ENCODE data around the gene ATP7A.
"Not testable (repeated sequence)": the region's sequence is repeated elsewhere in the genome, so short reads cannot be mapped to it uniquely, and the experiment has no call there.

Gene ATP7A

GRCh38 chrX:77938083-77938680, 27.7 kb downstream of the ATP7A start:
- H3K79me2 ChIP-seq = no peaks in the 10 kb centered on the region
- H3K27me3 ChIP-seq (ENCODE audit: control insufficient read depth, insufficient read depth, low read length) = no peaks in the 10 kb centered on the region

GRCh38 chrX:77945031-77945430, 34.5 kb downstream of the ATP7A start:
- H3K4me3 ChIP-seq (ENCODE audit: low read depth, low read length); H3K9ac ChIP-seq; H3K27me3 ChIP-seq (ENCODE audit: control insufficient read depth, insufficient read depth, low read length); H3K4me2 ChIP-seq (ENCODE audit: low read length); H3K4me1 ChIP-seq; H3K9me3 ChIP-seq (ENCODE audit: control insufficient read depth, low read length); H3K36me3 ChIP-seq (ENCODE audit: control insufficient read depth, insufficient read depth, low read length); H3K79me2 ChIP-seq; H3K27ac ChIP-seq; H2AFZ ChIP-seq: not testable (repeated sequence)

More at GRCh38 chrX:77938083-77938680, 27.7 kb downstream of the ATP7A start:
- no peak overlapping the region for H2AFZ ChIP-seq
- TF ChIP-seq CTCF (IDR thresholded peaks at IDR 0.05) = no peak
- no peaks in the 10 kb centered on the region for H3K36me3 ChIP-seq (ENCODE audit: control insufficient read depth, insufficient read depth, low read length)
- H3K4me1 ChIP-seq = no peaks in the 10 kb centered on the region
- H3K9ac ChIP-seq = no peak overlapping the region
- no peaks in the 10 kb centered on the region for H3K9me3 ChIP-seq (ENCODE audit: control insufficient read depth, low read length)
- no peak overlapping the region for H3K27ac ChIP-seq
- no peak overlapping the region for H3K4me2 ChIP-seq (ENCODE audit: low read length)
- H3K4me3 ChIP-seq (ENCODE audit: low read depth, low read length) = no peak overlapping the region

- Histone ChIP-seq H2AFZ (no peak overlapping the region), H3K79me2 (no peaks in the 10 kb centered on the region), H3K4me1 (no peaks in the 10 kb centered on the region), H3K27me3 (ENCODE audit: control insufficient read depth, insufficient read depth, low read length) (no peaks in the 10 kb centered on the region), H3K9me3 (ENCODE audit: control insufficient read depth, low read length) (no peaks in the 10 kb centered on the region), H3K4me3 (ENCODE audit: low read depth, low read length) (no peak overlapping the region), H3K4me2 (ENCODE audit: low read length) (no peak overlapping the region), H3K36me3 (ENCODE audit: control insufficient read depth, insufficient read depth, low read length) (no peaks in the 10 kb centered on the region), H3K27ac (no peak overlapping the region), H3K9ac (no peak overlapping the region)
- no peak for TF ChIP-seq CTCF (IDR thresholded peaks at IDR 0.05)
Measured at GRCh38 chrX:77945910-77946545, 35.5 kb downstream of the ATP7A start.

- no peak for TF ChIP-seq CTCF (IDR thresholded peaks at IDR 0.05)
- H3K27me3 ChIP-seq (ENCODE audit: control insufficient read depth, insufficient read depth, low read length) = no peaks in the 10 kb centered on the region
- H3K4me3 ChIP-seq (ENCODE audit: low read depth, low read length) = no peak overlapping the region
- no peaks in the 10 kb centered on the region for H3K79me2 ChIP-seq
- no peak overlapping the region for H3K4me2 ChIP-seq (ENCODE audit: low read length)
- H3K4me1 ChIP-seq = no peaks in the 10 kb centered on the region
- no peak overlapping the region for H3K27ac ChIP-seq
- H3K9ac ChIP-seq = no peak overlapping the region
- H2AFZ ChIP-seq = no peak overlapping the region
- no peaks in the 10 kb centered on the region for H3K9me3 ChIP-seq (ENCODE audit: control insufficient read depth, low read length)
- H3K36me3 ChIP-seq (ENCODE audit: control insufficient read depth, insufficient read depth, low read length) = no peaks in the 10 kb centered on the region
Measured at GRCh38 chrX:77946571-77946970, 36.1 kb downstream of the ATP7A start.

- no peak overlapping the region for H3K27ac ChIP-seq
- no peaks in the 10 kb centered on the region for H3K27me3 ChIP-seq (ENCODE audit: control insufficient read depth, insufficient read depth, low read length)
- H3K4me1 ChIP-seq = no peaks in the 10 kb centered on the region
- no peaks in the 10 kb centered on the region for H3K9me3 ChIP-seq (ENCODE audit: control insufficient read depth, low read length)
- no peak for TF ChIP-seq CTCF (IDR thresholded peaks at IDR 0.05)
- no peak overlapping the region for H2AFZ ChIP-seq
- H3K9ac ChIP-seq = no peak overlapping the region
- no peaks in the 10 kb centered on the region for H3K36me3 ChIP-seq (ENCODE audit: control insufficient read depth, insufficient read depth, low read length)
- H3K79me2 ChIP-seq = no peaks in the 10 kb centered on the region
- no peak overlapping the region for H3K4me3 ChIP-seq (ENCODE audit: low read depth, low read length)
- no peak overlapping the region for H3K4me2 ChIP-seq (ENCODE audit: low read length)
Measured at GRCh38 chrX:77949840-77950239, 39.3 kb downstream of the ATP7A start.
